Measurements from ENCODE around the gene LCTL.

The LCTL gene

DNA sequence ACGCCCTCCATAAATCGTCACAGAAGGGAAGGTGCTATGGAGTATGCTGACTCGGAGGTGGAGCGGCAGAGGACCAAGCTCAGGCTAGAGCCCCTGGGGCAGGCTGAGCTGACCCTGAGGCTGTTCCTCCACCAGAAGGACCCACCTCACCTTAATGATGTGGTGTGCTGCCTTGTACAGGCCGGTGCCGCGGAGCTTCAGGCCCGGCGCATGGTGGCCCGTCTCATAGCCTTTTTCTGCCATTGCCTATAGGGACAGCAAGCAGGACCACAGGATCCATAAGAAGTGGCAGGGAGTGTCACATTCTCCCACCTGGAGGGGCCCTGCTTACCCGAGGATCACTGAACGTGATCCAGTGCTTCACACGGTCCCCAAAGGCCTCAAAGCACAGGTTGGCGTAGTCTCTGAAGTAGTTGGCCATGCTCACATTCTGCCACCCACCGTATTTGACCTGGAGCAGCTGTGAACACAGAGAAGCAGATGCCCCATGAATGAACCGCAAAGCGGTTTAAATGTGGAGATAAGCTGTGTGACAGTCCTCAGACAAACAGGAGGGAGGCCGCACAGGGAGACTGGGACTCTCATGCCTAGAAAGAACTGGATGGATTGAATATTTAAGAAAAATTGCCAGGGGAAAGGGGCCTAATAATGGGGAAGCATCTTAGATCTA is 4.8 kb downstream of the LCTL start:
- H3K36me3 ChIP-seq (ENCODE audit: insufficient read depth, low read length), result no peaks in the 10 kb centered on the region
- H3K9me3 ChIP-seq (replicated peaks; ENCODE audit: low read length), result no peaks in the 10 kb centered on the region
- H3K27me3 ChIP-seq (ENCODE audit: control insufficient read depth, insufficient read depth, low read length), result no peaks in the 10 kb centered on the region
- H3K4me3 ChIP-seq (ENCODE audit: low read length), result no peak overlapping the region
- peaks cover 6% of the 10 kb centered on the region for H3K4me1 ChIP-seq (ENCODE audit: control insufficient read depth, insufficient read depth, low read length)
- no peak overlapping the region for H3K4me2 ChIP-seq (ENCODE audit: low read length)
- no peak overlapping the region for H3K9ac ChIP-seq (ENCODE audit: low read depth, low read length)

GRCh38 chr15:66558271-66558670 is 7.5 kb downstream of the LCTL start:
- H3K27me3 ChIP-seq (ENCODE audit: control insufficient read depth, insufficient read depth, low read length), result no peaks in the 10 kb centered on the region
- no peaks in the 10 kb centered on the region for H3K4me1 ChIP-seq (ENCODE audit: control insufficient read depth, insufficient read depth, low read length)
- H3K4me2 ChIP-seq (ENCODE audit: low read length), result no peak overlapping the region
- H3K4me3 ChIP-seq (ENCODE audit: low read length), result no peak overlapping the region
- no peaks in the 10 kb centered on the region for H3K9me3 ChIP-seq (replicated peaks; ENCODE audit: low read length)
- H3K36me3 ChIP-seq (ENCODE audit: insufficient read depth, low read length), result no peaks in the 10 kb centered on the region
- no peak overlapping the region for H3K9ac ChIP-seq (ENCODE audit: low read depth, low read length)

GRCh38 chr15:66555685-66556084 is 10.1 kb downstream of the LCTL start:
- H3K9ac ChIP-seq (ENCODE audit: low read depth, low read length), result no peak overlapping the region
- no peaks in the 10 kb centered on the region for H3K9me3 ChIP-seq (replicated peaks; ENCODE audit: low read length)
- H3K27me3 ChIP-seq (ENCODE audit: control insufficient read depth, insufficient read depth, low read length), result no peaks in the 10 kb centered on the region
- no peaks in the 10 kb centered on the region for H3K4me1 ChIP-seq (ENCODE audit: control insufficient read depth, insufficient read depth, low read length)
- no peak overlapping the region for H3K4me3 ChIP-seq (ENCODE audit: low read length)
- H3K36me3 ChIP-seq (ENCODE audit: insufficient read depth, low read length), result peaks cover 4% of the 10 kb centered on the region
- no peak overlapping the region for H3K4me2 ChIP-seq (ENCODE audit: low read length)

DNA sequence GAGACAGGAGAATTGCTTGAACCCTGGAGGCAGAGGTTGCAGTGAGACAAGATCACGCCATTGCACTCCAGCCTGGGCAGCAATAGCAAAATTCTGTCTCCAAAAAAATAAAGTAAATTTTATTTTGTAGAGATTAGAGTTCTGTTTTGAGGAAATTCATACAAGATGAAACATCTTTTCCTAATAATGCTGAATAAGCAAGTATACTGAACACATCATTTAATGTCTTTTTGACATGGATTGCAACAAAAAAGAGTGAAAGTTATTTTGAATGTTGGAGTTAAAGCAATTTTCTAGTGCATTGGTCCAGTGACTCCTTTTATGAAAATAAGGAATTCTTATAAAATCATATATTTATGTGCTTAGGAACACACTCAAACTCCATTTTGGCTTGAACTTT is 20.5 kb downstream of the LCTL start:
- Histone ChIP-seq H3K36me3 (ENCODE audit: insufficient read depth, low read length) (peaks cover 14% of the 10 kb centered on the region), H3K4me2 (ENCODE audit: low read length) (no peak overlapping the region), H3K4me3 (ENCODE audit: low read length) (no peak overlapping the region), H3K9me3 (replicated peaks; ENCODE audit: low read length) (no peaks in the 10 kb centered on the region), H3K4me1 (ENCODE audit: control insufficient read depth, insufficient read depth, low read length) (no peaks in the 10 kb centered on the region), H3K9ac (ENCODE audit: low read depth, low read length) (no peak overlapping the region), H3K27me3 (ENCODE audit: control insufficient read depth, insufficient read depth, low read length) (no peaks in the 10 kb centered on the region)

DNA sequence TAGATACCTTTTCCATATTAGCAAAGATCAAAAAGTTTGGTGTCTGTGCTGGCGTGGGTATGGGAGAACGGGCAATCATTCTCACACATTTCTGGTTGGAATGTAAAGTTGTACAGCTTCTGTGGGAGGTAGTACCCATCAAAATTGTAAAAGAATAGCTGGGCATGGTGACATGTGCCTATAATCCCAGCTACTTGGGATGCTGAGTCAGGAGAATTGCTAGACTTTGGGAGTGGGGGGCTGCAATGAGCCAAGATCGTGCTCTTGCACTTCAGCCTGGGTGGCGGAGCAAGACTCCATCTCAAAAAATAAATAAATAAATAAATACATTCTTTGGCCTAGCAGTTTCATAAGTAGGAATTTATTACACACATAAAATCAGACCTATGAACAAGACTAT is 22.9 kb downstream of the LCTL start:
- Histone ChIP-seq H3K4me1 (ENCODE audit: control insufficient read depth, insufficient read depth, low read length) (no peaks in the 10 kb centered on the region), H3K9ac (ENCODE audit: low read depth, low read length) (no peak overlapping the region), H3K4me2 (ENCODE audit: low read length) (no peak overlapping the region), H3K27me3 (ENCODE audit: control insufficient read depth, insufficient read depth, low read length) (no peaks in the 10 kb centered on the region), H3K9me3 (replicated peaks; ENCODE audit: low read length) (no peaks in the 10 kb centered on the region), H3K36me3 (ENCODE audit: insufficient read depth, low read length) (peaks cover 31% of the 10 kb centered on the region), H3K4me3 (ENCODE audit: low read length) (no peak overlapping the region)

DNA sequence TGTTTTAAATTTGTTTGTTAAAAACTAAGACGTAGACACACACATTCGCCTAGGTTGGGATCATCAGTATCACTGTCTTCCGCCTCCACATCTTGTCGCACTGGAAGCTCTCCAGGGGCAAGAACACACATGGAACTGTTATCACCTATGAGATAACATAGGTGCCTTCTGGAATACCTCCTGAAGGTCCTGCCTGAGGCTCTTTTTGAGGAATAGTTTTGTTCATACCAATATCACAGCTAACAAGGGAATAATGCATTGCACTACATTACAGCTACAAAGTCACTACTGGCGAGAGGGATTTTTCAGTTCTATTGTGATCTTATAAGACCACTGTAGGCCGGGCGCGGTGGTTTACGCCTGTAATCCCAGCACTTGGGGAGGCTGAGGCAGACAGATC is 30.7 kb downstream of the LCTL start:
- Histone ChIP-seq H3K4me3 (ENCODE audit: low read length) (no peak overlapping the region), H3K36me3 (ENCODE audit: insufficient read depth, low read length) (peaks cover 37% of the 10 kb centered on the region), H3K4me1 (ENCODE audit: control insufficient read depth, insufficient read depth, low read length) (no peaks in the 10 kb centered on the region), H3K27me3 (ENCODE audit: control insufficient read depth, insufficient read depth, low read length) (no peaks in the 10 kb centered on the region), H3K9me3 (replicated peaks; ENCODE audit: low read length) (no peaks in the 10 kb centered on the region), H3K4me2 (ENCODE audit: low read length) (no peak overlapping the region), H3K9ac (ENCODE audit: low read depth, low read length) (no peak overlapping the region)

DNA sequence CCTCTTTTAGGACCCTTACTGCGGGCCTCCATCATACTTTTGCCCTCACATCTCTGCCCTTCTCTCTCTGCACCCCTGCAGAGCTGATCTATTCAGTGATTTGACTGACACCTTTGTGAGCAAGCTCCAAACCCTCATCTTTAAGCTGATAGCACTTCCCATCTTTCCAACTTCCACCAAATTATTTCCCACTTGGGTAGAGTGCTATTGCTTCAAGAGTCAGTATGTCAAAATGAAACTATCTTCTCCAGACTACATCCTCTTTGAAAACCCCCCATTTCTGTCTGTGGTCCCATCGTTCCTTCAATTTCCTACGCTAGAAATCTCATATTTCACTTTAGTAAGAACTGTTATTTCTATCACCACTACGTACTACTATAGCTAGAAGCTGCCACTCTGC is 41.0 kb downstream of the LCTL start:
- no peaks in the 10 kb centered on the region for H3K36me3 ChIP-seq (ENCODE audit: insufficient read depth, low read length)
- no peaks in the 10 kb centered on the region for H3K27me3 ChIP-seq (ENCODE audit: control insufficient read depth, insufficient read depth, low read length)
- no peak overlapping the region for H3K4me3 ChIP-seq (ENCODE audit: low read length)
- H3K9ac ChIP-seq (ENCODE audit: low read depth, low read length), result no peak overlapping the region
- no peaks in the 10 kb centered on the region for H3K9me3 ChIP-seq (replicated peaks; ENCODE audit: low read length)
- no peak overlapping the region for H3K4me2 ChIP-seq (ENCODE audit: low read length)
- no peaks in the 10 kb centered on the region for H3K4me1 ChIP-seq (ENCODE audit: control insufficient read depth, insufficient read depth, low read length)

- H3K36me3 ChIP-seq (ENCODE audit: insufficient read depth, low read length), result peaks cover 3% of the 10 kb centered on the region
Measured at GRCh38 chr15:66523926-66524325, 41.9 kb downstream of the LCTL start.

GRCh38 chr15:66515901-66516322 is 49.9 kb downstream of the LCTL start:
- H3K27me3 ChIP-seq (ENCODE audit: control insufficient read depth, insufficient read depth, low read length), result no peaks in the 10 kb centered on the region
- H3K9ac ChIP-seq (ENCODE audit: low read depth, low read length), result no peak overlapping the region
- no peak overlapping the region for H3K4me2 ChIP-seq (ENCODE audit: low read length)
- H3K4me3 ChIP-seq (ENCODE audit: low read length), result no peak overlapping the region
- peaks cover 10% of the 10 kb centered on the region for H3K4me1 ChIP-seq (ENCODE audit: control insufficient read depth, insufficient read depth, low read length)
- no peaks in the 10 kb centered on the region for H3K9me3 ChIP-seq (replicated peaks; ENCODE audit: low read length)
- H3K36me3 ChIP-seq (ENCODE audit: insufficient read depth, low read length), result peaks cover 18% of the 10 kb centered on the region

More at GRCh38 chr15:66523926-66524325, 41.9 kb downstream of the LCTL start:
- H3K4me3 ChIP-seq (ENCODE audit: low read length), result no peak overlapping the region
- no peaks in the 10 kb centered on the region for H3K4me1 ChIP-seq (ENCODE audit: control insufficient read depth, insufficient read depth, low read length)
- H3K27me3 ChIP-seq (ENCODE audit: control insufficient read depth, insufficient read depth, low read length), result no peaks in the 10 kb centered on the region
- H3K9me3 ChIP-seq (replicated peaks; ENCODE audit: low read length), result no peaks in the 10 kb centered on the region
- no peak overlapping the region for H3K4me2 ChIP-seq (ENCODE audit: low read length)
- no peak overlapping the region for H3K9ac ChIP-seq (ENCODE audit: low read depth, low read length)

- Histone ChIP-seq H3K4me3 (ENCODE audit: low read length) (no peak overlapping the region), H3K36me3 (ENCODE audit: insufficient read depth, low read length) (peaks cover 18% of the 10 kb centered on the region), H3K4me1 (ENCODE audit: control insufficient read depth, insufficient read depth, low read length) (peaks cover 10% of the 10 kb centered on the region), H3K9me3 (replicated peaks; ENCODE audit: low read length) (no peaks in the 10 kb centered on the region), H3K27me3 (ENCODE audit: control insufficient read depth, insufficient read depth, low read length) (no peaks in the 10 kb centered on the region), H3K9ac (ENCODE audit: low read depth, low read length) (no peak overlapping the region), H3K4me2 (ENCODE audit: low read length) (no peak overlapping the region)
Measured at GRCh38 chr15:66514586-66514985, 51.2 kb downstream of the LCTL start.

- H3K27me3 ChIP-seq (ENCODE audit: control insufficient read depth, insufficient read depth, low read length), result no peaks in the 10 kb centered on the region
- no peaks in the 10 kb centered on the region for H3K4me1 ChIP-seq (ENCODE audit: control insufficient read depth, insufficient read depth, low read length)
- no peak overlapping the region for H3K4me3 ChIP-seq (ENCODE audit: low read length)
Measured at GRCh38 chr15:66508293-66508883, 57.4 kb downstream of the LCTL start.

GRCh38 chr15:66505818-66506217 is 60.0 kb downstream of the LCTL start:
- Histone ChIP-seq H3K9me3 (replicated peaks; ENCODE audit: low read length) (no peaks in the 10 kb centered on the region), H3K36me3 (ENCODE audit: insufficient read depth, low read length) (peaks cover 35% of the 10 kb centered on the region), H3K4me1 (ENCODE audit: control insufficient read depth, insufficient read depth, low read length) (peaks cover 13% of the 10 kb centered on the region), H3K4me2 (ENCODE audit: low read length) (peak overlapping the region; percentile 82), H3K27me3 (ENCODE audit: control insufficient read depth, insufficient read depth, low read length) (no peaks in the 10 kb centered on the region), H3K9ac (ENCODE audit: low read depth, low read length) (peak overlapping the region; percentile 98), H3K4me3 (ENCODE audit: low read length) (peak overlapping the region; percentile 96)

More at GRCh38 chr15:66508293-66508883, 57.4 kb downstream of the LCTL start:
- Histone ChIP-seq H3K9me3 (replicated peaks; ENCODE audit: low read length) (no peaks in the 10 kb centered on the region), H3K9ac (ENCODE audit: low read depth, low read length) (no peak overlapping the region), H3K4me2 (ENCODE audit: low read length) (no peak overlapping the region), H3K36me3 (ENCODE audit: insufficient read depth, low read length) (peaks cover 9% of the 10 kb centered on the region)
